ENCODE measurements around the gene ATG9A. TPM values are rescaled to one million over a fixed set of nuclear protein-coding genes. Genes with fewer than 3 reads are reported as not detected.

The ATG9A gene
- total and polyA plus RNA-seq, 2 experiments from 2014 or later: 35.7 to 57.8 TPM

DNA sequence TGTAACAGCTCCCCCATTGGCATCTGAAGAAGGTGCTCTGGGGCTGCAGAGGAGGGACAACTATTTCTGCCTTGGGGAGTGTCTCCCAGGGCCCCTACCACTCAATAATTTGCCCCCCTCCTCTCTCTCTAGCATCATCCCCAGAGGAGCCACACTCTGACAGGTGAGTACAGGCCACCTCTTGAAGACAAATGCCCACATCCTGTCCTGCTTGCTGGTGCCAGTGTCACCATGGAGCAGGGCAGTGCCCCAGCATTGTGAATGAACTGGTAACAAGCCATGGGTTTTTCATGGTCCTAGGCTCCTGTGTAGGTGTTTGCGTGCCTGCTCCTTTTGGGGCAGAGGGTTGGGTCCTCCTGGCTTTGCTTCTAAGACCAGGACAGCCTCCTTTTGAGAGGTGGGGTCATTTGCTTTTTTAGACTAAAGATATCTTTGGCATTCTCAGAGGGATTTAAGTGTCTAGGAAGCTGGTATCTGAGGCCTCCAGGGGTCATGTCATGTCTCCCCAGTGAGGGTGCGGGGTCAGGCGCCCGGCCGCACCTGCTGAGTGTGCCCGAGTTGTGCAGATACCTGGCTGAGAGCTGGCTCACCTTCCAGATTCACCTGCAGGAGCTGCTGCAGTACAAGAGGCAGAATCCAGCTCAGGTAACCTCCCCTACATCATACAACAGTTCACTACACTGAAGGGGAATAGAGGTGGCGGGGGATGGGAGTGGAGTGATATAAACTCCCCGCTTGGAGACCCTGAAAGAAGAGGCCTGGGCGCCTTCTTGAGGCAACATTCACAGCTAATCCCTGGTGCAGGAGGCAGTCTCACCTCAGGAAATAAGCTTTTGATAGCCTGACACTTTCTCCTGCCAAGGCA lies 49.6 kb downstream of the ATG9A start:
- H3K27ac ChIP-seq: no peak overlapping the region
- H4K20me1 ChIP-seq (ENCODE audit: insufficient read depth, poor library complexity, severe bottlenecking): peaks cover 10% of the 10 kb centered on the region
- DNase-seq (ENCODE audit: low spot score): no peak
- no peak overlapping the region for H2AFZ ChIP-seq
- H3K9me2 ChIP-seq (replicated peaks; ENCODE audit: insufficient read depth): no peaks in the 10 kb centered on the region
- H3K4me3 ChIP-seq: no peak overlapping the region
- H3K4me1 ChIP-seq (ENCODE audit: insufficient read depth): peaks cover 14% of the 10 kb centered on the region
- 98% methylated on average over 9 of the region's 9 CpGs for WGBS (ENCODE audit: low lambda C conversion rate, missing lambda C conversion rate)
- H3K79me2 ChIP-seq: peaks cover 34% of the 10 kb centered on the region
- no peaks in the 10 kb centered on the region for H3K9me3 ChIP-seq (ENCODE audit: low read depth)
- no peaks in the 10 kb centered on the region for H3K27me3 ChIP-seq
- H3K4me2 ChIP-seq: peak overlapping the region; percentile 97
- H3K36me3 ChIP-seq (replicated peaks; ENCODE audit: insufficient read depth, low read depth): no peaks in the 10 kb centered on the region
- no peak for TF ChIP-seq EZH2 (IDR thresholded peaks at IDR 0.05; ENCODE audit: borderline replicate concordance)

GRCh38 chr2:219178377-219179175 lies 50.9 kb downstream of the ATG9A start:
- H2AFZ ChIP-seq: peak overlapping the region; percentile 52
- peaks cover 14% of the 10 kb centered on the region for H3K4me1 ChIP-seq (ENCODE audit: insufficient read depth)
- WGBS (ENCODE audit: low lambda C conversion rate, missing lambda C conversion rate): 8% methylated on average over 29 of the region's 45 CpGs
- peak overlapping the region; percentile 97 for H3K4me2 ChIP-seq
- H3K36me3 ChIP-seq (replicated peaks; ENCODE audit: insufficient read depth, low read depth): no peaks in the 10 kb centered on the region
- TF ChIP-seq CTCF (IDR thresholded peaks at IDR 0.05; ENCODE audit: poor library complexity) (no peak), EZH2 (IDR thresholded peaks at IDR 0.05; ENCODE audit: borderline replicate concordance) (no peak), EZH2phosphoT487 (IDR thresholded peaks at IDR 0.05; ENCODE audit: low read depth, severe bottlenecking, unreplicated experiment) (no peak)
- no peaks in the 10 kb centered on the region for H3K27me3 ChIP-seq
- peaks cover 10% of the 10 kb centered on the region for H4K20me1 ChIP-seq (ENCODE audit: insufficient read depth, poor library complexity, severe bottlenecking)
- H3K27ac ChIP-seq: peak overlapping the region; percentile 98
- DNase-seq (ENCODE audit: low spot score): peak; percentile 73
- no peaks in the 10 kb centered on the region for H3K9me2 ChIP-seq (replicated peaks; ENCODE audit: insufficient read depth)
- H3K4me3 ChIP-seq: peak overlapping the region; percentile 86
- no peaks in the 10 kb centered on the region for H3K9me3 ChIP-seq (ENCODE audit: low read depth)
- H3K79me2 ChIP-seq: peaks cover 43% of the 10 kb centered on the region

DNA sequence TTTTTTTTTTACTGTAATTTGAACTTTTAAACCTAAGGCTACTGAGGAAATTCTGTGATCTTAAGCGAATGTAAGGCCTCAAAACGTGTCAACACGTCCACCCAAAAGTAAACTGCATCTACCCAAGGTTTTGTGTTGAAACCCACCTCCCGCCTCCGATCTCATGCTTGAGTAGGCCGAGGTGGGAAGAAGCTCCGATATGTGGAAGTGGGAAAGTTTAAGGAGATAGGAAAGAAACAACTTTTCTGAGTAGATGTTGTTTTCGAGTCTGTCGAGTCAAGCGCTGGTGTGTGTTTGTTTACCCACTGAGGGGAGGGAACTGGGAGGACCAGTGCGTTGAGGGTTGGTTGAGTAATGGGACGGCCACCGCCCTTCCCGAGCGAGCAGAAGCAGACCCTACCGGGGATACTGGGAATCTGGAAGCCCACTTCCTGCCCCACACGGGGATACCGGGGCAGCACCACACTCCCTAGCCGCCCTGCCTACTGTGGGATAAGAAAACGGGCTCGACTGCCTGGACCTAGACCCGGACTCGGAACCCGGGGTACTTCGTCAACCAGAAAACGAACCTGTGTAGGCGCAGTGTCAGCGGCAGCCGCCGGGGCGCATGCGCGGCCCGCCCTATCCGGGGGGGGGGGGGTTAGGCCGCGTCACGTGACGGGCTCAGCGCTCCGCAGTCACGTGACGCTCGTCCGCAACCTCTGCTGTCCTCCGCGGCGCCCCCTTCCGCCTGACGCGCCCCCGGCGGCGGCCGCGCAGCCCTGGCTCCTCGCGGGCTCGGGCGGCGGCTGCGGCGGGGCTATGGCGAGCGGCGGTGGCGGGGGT lies 51.7 kb downstream of the ATG9A start, which contains the start of gene RETREG2:
Gene RETREG2 (plus strand): TSS at position 724 of the 825 bp plus-strand sequence. CDS start 78 bp downstream, at position 802.
- Histone ChIP-seq H3K9me3 (ENCODE audit: low read depth) (no peaks in the 10 kb centered on the region), H3K4me3 (peak within 1 kb of the TSS; percentile 86), H3K9me2 (replicated peaks; ENCODE audit: insufficient read depth) (no peaks in the 10 kb centered on the region), H3K27ac (peak within 1 kb of the TSS; percentile 98), H3K79me2 (peaks cover 43% of the 10 kb centered on the region), H3K4me2 (peak within 1 kb of the TSS; percentile 97), H3K4me1 (ENCODE audit: insufficient read depth) (peaks cover 14% of the 10 kb centered on the region), H3K27me3 (no peaks in the 10 kb centered on the region), H2AFZ (peak within 1 kb of the TSS; percentile 75), H4K20me1 (ENCODE audit: insufficient read depth, poor library complexity, severe bottlenecking) (peaks cover 10% of the 10 kb centered on the region), H3K36me3 (replicated peaks; ENCODE audit: insufficient read depth, low read depth) (no peaks in the 10 kb centered on the region)
- DNase-seq (ENCODE audit: low spot score): peak; percentile 97
- TF ChIP-seq EZH2phosphoT487 (IDR thresholded peaks at IDR 0.05; ENCODE audit: low read depth, severe bottlenecking, unreplicated experiment): no peak
- TF ChIP-seq CTCF (IDR thresholded peaks at IDR 0.05; ENCODE audit: poor library complexity): peak; percentile 24
- no peak for TF ChIP-seq EZH2 (IDR thresholded peaks at IDR 0.05; ENCODE audit: borderline replicate concordance)
- WGBS (ENCODE audit: low lambda C conversion rate, missing lambda C conversion rate): 2% methylated on average over 32 of the region's 67 CpGs
